Panc1 (cell line): Measurements from ENCODE around the gene SUSD2. TPM values are rescaled to one million over a fixed set of nuclear protein-coding genes. Genes with fewer than 3 reads are reported as not detected.

Source experiments
- ATAC-seq: fragments of 200-7000 bp; cut with Tn5 transposase; 2 replicates; pipeline ENCODE4 v1.9.1; 2020; ENCODE audit warnings: mild to moderate bottlenecking, moderate library complexity
- BruUV-seq: library from RNA; stranded (reverse); fragments of 400-500 nt; replicated peaks from 2 replicates; lab custom pipeline; 2021; lab: Mats Ljungman, UMichigan
- CTCF ChIA-PET: fragments of 300-600 bp; sonication (Branson Sonifier 250); formaldehyde crosslinking; loops from one replicate; lab custom pipeline; 2022; ENCODE audit warnings: antibody characterized with exemption; lab: Charles Lee
- POLR2A ChIA-PET: fragments of 300-600 bp; sonication (Branson Sonifier 250); formaldehyde crosslinking; loops from one replicate; lab custom pipeline; 2022; ENCODE audit warnings: antibody characterized with exemption; lab: Charles Lee
- DNase-seq: peaks from one replicate; pipeline ENCODE4 v3.0.0-alpha.2; 2010; ENCODE audit warnings: low read depth, low spot score
- H3K27ac ChIP-seq: 2 replicates; pipeline ENCODE4 v1.5.1; 2011; ENCODE audit warnings: mild to moderate bottlenecking, low read length, inconsistent platforms
- H3K27me3 ChIP-seq: fragments of 200-500 bp; sonication (Bioruptor generic); 2 replicates; pipeline ENCODE4 v1.6.0; 2014; ENCODE audit warnings: low read length, inconsistent platforms; ENCODE audit not compliant: control insufficient read depth, insufficient read depth
- H3K36me3 ChIP-seq: fragments of 200-500 bp; sonication (Bioruptor generic); 2 replicates; pipeline ENCODE4 v1.5.1; 2014; ENCODE audit warnings: inconsistent platforms, mild to moderate bottlenecking, low read length, moderate library complexity; ENCODE audit not compliant: control insufficient read depth, insufficient read depth
- H3K4me1 ChIP-seq: 2 replicates; pipeline ENCODE4 v1.5.1; 2011; ENCODE audit warnings: inconsistent platforms, mild to moderate bottlenecking, low read length, moderate library complexity; ENCODE audit not compliant: control insufficient read depth, insufficient read depth
- H3K4me3 ChIP-seq, 2 experiments: 2 replicates each; pipeline ENCODE4 v1.5.1; 2011 to 2012; ENCODE audit warnings: low read depth in 2 of 2, low read length in 2 of 2, mild to moderate bottlenecking in 2 of 2, inconsistent platforms in 1 of 2, moderate library complexity in 1 of 2
- H3K9me3 ChIP-seq: fragments of 200-500 bp; sonication (Bioruptor generic); 2 replicates; pipeline ENCODE4 v1.5.1; 2014; ENCODE audit warnings: low read depth, mild to moderate bottlenecking, inconsistent platforms, low read length, moderate library complexity; ENCODE audit not compliant: control insufficient read depth, insufficient read depth
- POLR2AphosphoS5 ChIP-seq: IDR thresholded peaks from 2 replicates; pipeline ENCODE4 v1.6.1; 2012; ENCODE audit warnings: mild to moderate bottlenecking, low read depth, low read length, moderate library complexity
- REST ChIP-seq, 2 experiments: IDR thresholded peaks; 2 replicates each; pipeline ENCODE4 v1.6.1; 2011 to 2012; ENCODE audit warnings: low read depth in 2 of 2, control low read depth in 1 of 2, low read length in 1 of 2, mild to moderate bottlenecking in 1 of 2, moderate library complexity in 1 of 2; ENCODE audit not compliant: insufficient read depth in 1 of 2
- SIN3A ChIP-seq: IDR thresholded peaks from 2 replicates; pipeline ENCODE4 v1.6.1; 2012; ENCODE audit warnings: low read depth, mild to moderate bottlenecking, low read length, moderate library complexity, borderline replicate concordance; ENCODE audit not compliant: insufficient read depth
- TCF7L2 ChIP-seq: IDR thresholded peaks from 2 replicates; pipeline ENCODE4 v1.6.1; 2011; ENCODE audit warnings: mild to moderate bottlenecking, low read depth, low read length, inconsistent platforms
- in situ Hi-C: cut with HindIII; loops from 2 replicates; pipeline ENCODE4 v1.10.0; 2016; ENCODE audit warnings: low sequenced_read_pairs, low pct_unique_long_range_greater_than_20kb
- intact Hi-C: fragments of 100-400 bp; cut with micrococcal nuclease; formaldehyde crosslinking; loops from one replicate; pipeline ENCODE4 v1.10.0; 2022; ENCODE audit not compliant: unreplicated experiment
- total RNA-seq: library from RNA; stranded (reverse); gene quantifications from one replicate; pipeline ENCODE4 v1.2.1, GENCODE V29; 2021; ENCODE audit not compliant: unreplicated experiment
- TF ChIP-seq, protein P1 (sequence below): fragments of 450-650 bp; IDR thresholded peaks from 2 replicates; pipeline ENCODE4 v1.5.1; 2017; ENCODE audit warnings: mild to moderate bottlenecking

SUSD2 gene
- total RNA-seq, 1 experiment from 2014 or later = 10.6 TPM

DNA sequence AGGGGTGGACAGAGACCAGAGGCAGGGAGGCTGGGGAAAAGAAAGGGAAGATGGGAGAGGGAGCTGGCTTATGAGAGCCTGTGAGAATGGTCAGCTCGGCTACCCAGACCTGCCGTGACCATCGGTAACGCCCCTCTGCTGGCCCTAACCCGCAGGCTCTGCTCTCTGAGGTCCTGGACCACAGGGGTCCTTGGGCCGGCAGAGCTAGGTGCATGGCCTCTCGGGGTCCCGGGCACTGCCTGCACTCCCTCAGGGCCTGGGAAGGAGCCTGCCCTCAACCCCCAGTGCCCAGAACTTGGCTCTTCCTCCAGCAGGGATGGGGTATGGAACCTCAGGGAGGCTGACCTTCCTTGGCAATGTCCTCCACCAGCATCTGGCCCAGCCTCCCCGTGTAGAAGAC lies 50.4 kb downstream of the SUSD2 start:
- no TSS peak for BruUV-seq
- ChIA-PET POLR2A (no interaction called here), CTCF (interaction anchor here (0.6 kb wide), 1 partner anchor 11 kb away, joined by 3 read pairs; no protein-coding TSS in a partner anchor)
- no peak overlapping the region for H3K4me3 ChIP-seq
- ATAC-seq = no peak
- no peaks in the 10 kb centered on the region for H3K27me3 ChIP-seq
- no peak for DNase-seq
- H3K27ac ChIP-seq = no peak overlapping the region
- intact Hi-C loops = no loop called here
- H3K9me3 ChIP-seq = no peaks in the 10 kb centered on the region
- no peaks in the 10 kb centered on the region for H3K36me3 ChIP-seq
- no peak for TF ChIP-seq TCF7L2
- no peak for TF ChIP-seq SIN3A
- TF ChIP-seq REST (IDR thresholded peaks at IDR 0.05; ENCODE audit: insufficient read depth in 1 of 2, low read depth in 2 of 2, low read length in 1 of 2) = no peak
- in situ Hi-C loops = no loop called here
- no peaks in the 10 kb centered on the region for H3K4me1 ChIP-seq

- in situ Hi-C loops (no loop called here), intact Hi-C loops (no loop called here)
- Histone ChIP-seq H3K27me3 (no peaks in the 10 kb centered on the region), H3K4me1 (no peaks in the 10 kb centered on the region), H3K9me3 (no peaks in the 10 kb centered on the region), H3K36me3 (no peaks in the 10 kb centered on the region), H3K4me3 (no peak overlapping the region), H3K27ac (no peak overlapping the region)
- TF ChIP-seq REST (IDR thresholded peaks at IDR 0.05; ENCODE audit: insufficient read depth in 1 of 2, low read depth in 2 of 2, low read length in 1 of 2) = no peak
- TF ChIP-seq TCF7L2 = no peak
- TF ChIP-seq, protein P1, sequence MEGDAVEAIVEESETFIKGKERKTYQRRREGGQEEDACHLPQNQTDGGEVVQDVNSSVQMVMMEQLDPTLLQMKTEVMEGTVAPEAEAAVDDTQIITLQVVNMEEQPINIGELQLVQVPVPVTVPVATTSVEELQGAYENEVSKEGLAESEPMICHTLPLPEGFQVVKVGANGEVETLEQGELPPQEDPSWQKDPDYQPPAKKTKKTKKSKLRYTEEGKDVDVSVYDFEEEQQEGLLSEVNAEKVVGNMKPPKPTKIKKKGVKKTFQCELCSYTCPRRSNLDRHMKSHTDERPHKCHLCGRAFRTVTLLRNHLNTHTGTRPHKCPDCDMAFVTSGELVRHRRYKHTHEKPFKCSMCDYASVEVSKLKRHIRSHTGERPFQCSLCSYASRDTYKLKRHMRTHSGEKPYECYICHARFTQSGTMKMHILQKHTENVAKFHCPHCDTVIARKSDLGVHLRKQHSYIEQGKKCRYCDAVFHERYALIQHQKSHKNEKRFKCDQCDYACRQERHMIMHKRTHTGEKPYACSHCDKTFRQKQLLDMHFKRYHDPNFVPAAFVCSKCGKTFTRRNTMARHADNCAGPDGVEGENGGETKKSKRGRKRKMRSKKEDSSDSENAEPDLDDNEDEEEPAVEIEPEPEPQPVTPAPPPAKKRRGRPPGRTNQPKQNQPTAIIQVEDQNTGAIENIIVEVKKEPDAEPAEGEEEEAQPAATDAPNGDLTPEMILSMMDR = no peak
- no peak for TF ChIP-seq SIN3A
- no peak for TF ChIP-seq POLR2AphosphoS5
- CTCF ChIA-PET = interaction anchor here (0.6 kb wide), 1 partner anchor 11 kb away, joined by 3 read pairs; no protein-coding TSS in a partner anchor
- no peak for DNase-seq
- ATAC-seq = no peak
- POLR2A ChIA-PET = no interaction called here
- BruUV-seq = no TSS peak
These were observed 50.8 kb downstream of the SUSD2 start for GRCh38 chr22:24232124-24232523.
